ENCODE measurements around the gene MYO15A.

DNA sequence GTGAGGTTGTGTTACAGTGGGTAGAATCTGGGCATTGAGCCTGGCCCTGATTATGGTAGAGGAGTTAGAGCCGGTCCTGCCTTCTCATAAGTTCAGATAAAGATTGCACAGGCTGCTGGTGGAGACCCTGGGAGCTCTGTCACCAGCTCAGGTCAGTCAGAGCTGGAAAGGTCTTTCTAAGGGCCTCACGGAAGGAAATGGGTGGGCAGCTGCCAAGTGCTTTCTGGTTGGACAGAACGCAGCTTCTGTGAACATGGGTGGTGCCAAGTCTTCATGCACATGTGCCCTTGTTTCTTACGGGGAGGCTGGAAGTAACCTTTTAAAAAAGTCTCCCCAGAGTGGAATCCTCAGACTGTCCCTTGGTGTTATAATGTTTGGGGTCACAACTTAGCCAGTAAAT lies 90.0 kb downstream of the MYO15A start:
- TF ChIP-seq EZH2 (IDR thresholded peaks at IDR 0.05; ENCODE audit: low read depth), result no peak
- TF ChIP-seq, protein P1, sequence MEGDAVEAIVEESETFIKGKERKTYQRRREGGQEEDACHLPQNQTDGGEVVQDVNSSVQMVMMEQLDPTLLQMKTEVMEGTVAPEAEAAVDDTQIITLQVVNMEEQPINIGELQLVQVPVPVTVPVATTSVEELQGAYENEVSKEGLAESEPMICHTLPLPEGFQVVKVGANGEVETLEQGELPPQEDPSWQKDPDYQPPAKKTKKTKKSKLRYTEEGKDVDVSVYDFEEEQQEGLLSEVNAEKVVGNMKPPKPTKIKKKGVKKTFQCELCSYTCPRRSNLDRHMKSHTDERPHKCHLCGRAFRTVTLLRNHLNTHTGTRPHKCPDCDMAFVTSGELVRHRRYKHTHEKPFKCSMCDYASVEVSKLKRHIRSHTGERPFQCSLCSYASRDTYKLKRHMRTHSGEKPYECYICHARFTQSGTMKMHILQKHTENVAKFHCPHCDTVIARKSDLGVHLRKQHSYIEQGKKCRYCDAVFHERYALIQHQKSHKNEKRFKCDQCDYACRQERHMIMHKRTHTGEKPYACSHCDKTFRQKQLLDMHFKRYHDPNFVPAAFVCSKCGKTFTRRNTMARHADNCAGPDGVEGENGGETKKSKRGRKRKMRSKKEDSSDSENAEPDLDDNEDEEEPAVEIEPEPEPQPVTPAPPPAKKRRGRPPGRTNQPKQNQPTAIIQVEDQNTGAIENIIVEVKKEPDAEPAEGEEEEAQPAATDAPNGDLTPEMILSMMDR (conservative IDR thresholded peaks at IDR 0.05), result no peak

Data from PC-9 (cell line).